ENCODE results near the gene FLT4. TPM values are rescaled to one million over a fixed set of nuclear protein-coding genes. Genes with fewer than 3 reads are reported as not detected.

The FLT4 gene
- polyA plus RNA-seq, 4 donors = 0.22 to 15.8 (median 3.0) TPM

DNA sequence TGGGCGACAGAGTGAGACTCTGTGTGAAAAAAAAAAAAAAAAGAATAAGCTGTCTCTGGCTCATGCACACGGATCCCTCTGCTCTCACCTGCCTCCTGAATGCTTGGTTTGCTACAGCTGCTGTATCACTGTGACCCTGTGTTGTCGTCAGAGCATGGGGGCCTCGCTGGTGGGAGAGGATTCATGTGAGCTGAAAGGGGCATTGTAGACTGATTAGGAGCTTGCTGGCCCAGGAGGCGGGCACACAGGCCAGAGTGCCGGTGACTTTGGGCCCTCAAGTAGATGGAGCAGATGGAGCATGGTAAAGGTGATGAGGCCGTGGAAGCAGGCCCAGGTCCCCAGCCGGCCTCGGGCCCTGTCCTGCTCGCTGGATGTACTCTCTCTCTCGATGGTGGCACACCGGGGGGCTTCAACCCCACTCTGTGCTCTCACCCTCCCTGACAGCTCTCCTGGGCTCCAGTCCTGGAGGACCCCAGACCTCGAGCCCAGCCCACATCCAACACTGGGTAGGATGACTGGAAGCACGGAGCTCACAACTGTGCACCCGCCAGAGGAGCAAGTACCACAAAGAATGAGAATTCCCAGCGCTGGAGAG, 7.1 kb downstream of the FLT4 start:
- Histone ChIP-seq H3K9me3 (ENCODE audit: control insufficient read depth in 2 of 2, insufficient read depth in 1 of 2, low read depth in 1 of 2, low read length in 1 of 2) (no peaks in the 10 kb centered on the region), H3K27me3 (ENCODE audit: control insufficient read depth in 3 of 3, insufficient read depth in 3 of 3, low read length in 3 of 3) (peaks cover 0 to 9% (median 0%) of the 10 kb centered on the region in 3 donors), H3K4me3 (ENCODE audit: low read depth in 1 of 3, low read length in 3 of 3) (no peak overlapping the region), H3K36me3 (ENCODE audit: control insufficient read depth in 3 of 3, insufficient read depth in 2 of 3, low read depth in 1 of 3, low read length in 3 of 3) (no peaks in the 10 kb centered on the region), H3K4me1 (ENCODE audit: control insufficient read depth in 3 of 3, insufficient read depth in 2 of 3, low read depth in 1 of 3, low read length in 2 of 3) (no peaks in the 10 kb centered on the region), H3K27ac (ENCODE audit: low read depth in 1 of 3, low read length in 2 of 3) (no peak overlapping the region)
- FAIRE-seq (no peak), DNase-seq (no peak)
- WGBS, 3 donors = 78 to 81% (median 79%) methylated on average over 16 of the region's 16 CpGs

DNA sequence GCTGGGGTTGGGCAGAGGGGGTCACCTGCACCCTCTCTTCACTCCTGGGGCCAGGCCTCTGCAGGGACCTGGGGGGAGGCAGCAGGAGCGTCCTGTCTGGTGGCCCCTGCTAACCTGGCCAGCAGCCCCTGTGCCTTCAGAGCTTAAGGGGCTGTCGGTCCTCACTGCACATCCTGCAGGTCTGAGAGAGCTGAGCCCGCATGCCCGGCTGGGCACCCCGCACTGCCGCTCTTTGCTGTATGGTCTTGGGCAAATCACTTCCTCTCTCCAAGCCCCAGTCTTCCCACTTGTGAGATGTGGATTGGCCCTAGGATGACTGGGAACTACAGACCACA, 7.9 kb downstream of the FLT4 start:
- H3K27ac ChIP-seq (ENCODE audit: low read depth in 1 of 3, low read length in 2 of 3) = no peak overlapping the region
- H3K27me3 ChIP-seq (ENCODE audit: control insufficient read depth in 3 of 3, insufficient read depth in 3 of 3, low read length in 3 of 3) = peaks cover 0 to 6% (median 0%) of the 10 kb centered on the region in 3 donors
- H3K9me3 ChIP-seq (ENCODE audit: control insufficient read depth in 2 of 2, insufficient read depth in 1 of 2, low read depth in 1 of 2, low read length in 1 of 2) = no peaks in the 10 kb centered on the region
- no peak for FAIRE-seq
- no peak overlapping the region for H3K4me3 ChIP-seq (ENCODE audit: low read depth in 1 of 3, low read length in 3 of 3)
- no peak for DNase-seq
- WGBS, 3 donors = 77 to 91% (median 88%) methylated on average over 6 of the region's 6 CpGs
- H3K36me3 ChIP-seq (ENCODE audit: control insufficient read depth in 3 of 3, insufficient read depth in 2 of 3, low read depth in 1 of 3, low read length in 3 of 3) = no peaks in the 10 kb centered on the region
- no peaks in the 10 kb centered on the region for H3K4me1 ChIP-seq (ENCODE audit: control insufficient read depth in 3 of 3, insufficient read depth in 2 of 3, low read depth in 1 of 3, low read length in 2 of 3)

DNA sequence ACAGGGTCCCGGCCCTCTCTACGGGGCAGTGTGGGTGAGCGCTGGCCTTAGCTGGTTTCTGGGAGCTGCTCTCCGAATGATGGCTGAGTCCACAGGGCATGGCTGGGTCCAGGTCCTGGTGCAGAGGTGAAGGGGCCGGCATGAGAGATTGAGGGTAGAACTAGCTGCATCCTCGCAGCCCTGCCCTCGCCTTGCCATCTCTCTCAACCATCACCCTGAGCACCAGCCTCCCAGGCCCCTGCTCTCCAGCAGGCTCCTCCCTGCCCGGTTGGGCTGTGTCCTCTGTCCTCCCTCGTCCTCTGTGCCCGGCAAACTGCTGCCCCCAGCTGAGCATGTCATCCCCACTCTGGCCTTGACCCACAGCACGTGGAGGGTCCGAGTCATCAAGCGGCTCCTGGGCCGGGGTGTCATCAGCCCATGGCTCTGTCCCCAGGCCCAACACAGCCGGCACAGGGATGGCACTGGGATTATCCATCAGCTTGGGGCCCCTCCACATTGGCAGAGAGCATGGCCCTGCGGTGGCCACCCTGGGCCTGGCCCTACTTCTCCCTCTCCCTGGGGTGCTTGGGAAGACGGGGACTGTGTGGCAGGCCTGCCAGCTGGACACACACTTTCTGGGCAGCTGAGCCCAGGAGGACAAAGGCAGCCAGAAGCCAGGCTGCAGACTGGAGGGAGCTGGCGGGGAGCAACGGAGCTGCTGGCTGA, 8.4 kb downstream of the FLT4 start:
- Histone ChIP-seq H3K27me3 (ENCODE audit: control insufficient read depth in 3 of 3, insufficient read depth in 3 of 3, low read length in 3 of 3) (peaks cover 0 to 6% (median 0%) of the 10 kb centered on the region in 3 donors), H3K4me1 (ENCODE audit: control insufficient read depth in 3 of 3, insufficient read depth in 2 of 3, low read depth in 1 of 3, low read length in 2 of 3) (no peaks in the 10 kb centered on the region), H3K27ac (ENCODE audit: low read depth in 1 of 3, low read length in 2 of 3) (no peak overlapping the region), H3K9me3 (ENCODE audit: control insufficient read depth in 2 of 2, insufficient read depth in 1 of 2, low read depth in 1 of 2, low read length in 1 of 2) (no peaks in the 10 kb centered on the region), H3K36me3 (ENCODE audit: control insufficient read depth in 3 of 3, insufficient read depth in 2 of 3, low read depth in 1 of 3, low read length in 3 of 3) (no peaks in the 10 kb centered on the region), H3K4me3 (ENCODE audit: low read depth in 1 of 3, low read length in 3 of 3) (no peak overlapping the region)
- 74 to 82% (median 77%) methylated on average over 18 to 19 of the region's 19 CpGs for WGBS, 3 donors
- FAIRE-seq (no peak), DNase-seq (no peak)

DNA sequence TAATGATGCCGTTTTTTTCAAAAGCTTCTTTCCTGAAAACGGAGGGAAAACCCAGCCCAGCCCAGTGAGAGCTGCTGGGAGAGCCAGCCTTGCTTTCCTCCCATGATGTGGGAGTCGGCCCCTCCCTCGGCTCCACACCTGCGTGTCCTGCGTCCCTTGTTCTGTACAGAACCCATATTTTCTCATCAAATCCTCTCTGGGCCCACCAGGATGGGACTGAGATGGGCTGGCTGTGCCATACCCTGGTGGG, 8.9 kb downstream of the FLT4 start:
- Histone ChIP-seq H3K27me3 (ENCODE audit: control insufficient read depth in 3 of 3, insufficient read depth in 3 of 3, low read length in 3 of 3) (peaks cover 0 to 3% (median 0%) of the 10 kb centered on the region in 3 donors), H3K36me3 (ENCODE audit: control insufficient read depth in 3 of 3, insufficient read depth in 2 of 3, low read depth in 1 of 3, low read length in 3 of 3) (no peaks in the 10 kb centered on the region), H3K4me3 (ENCODE audit: low read depth in 1 of 3, low read length in 3 of 3) (no peak overlapping the region), H3K9me3 (ENCODE audit: control insufficient read depth in 2 of 2, insufficient read depth in 1 of 2, low read depth in 1 of 2, low read length in 1 of 2) (no peaks in the 10 kb centered on the region), H3K27ac (ENCODE audit: low read depth in 1 of 3, low read length in 2 of 3) (no peak overlapping the region), H3K4me1 (ENCODE audit: control insufficient read depth in 3 of 3, insufficient read depth in 2 of 3, low read depth in 1 of 3, low read length in 2 of 3) (no peaks in the 10 kb centered on the region)
- FAIRE-seq (no peak), DNase-seq (no peak)
- 52 to 67% (median 54%) methylated on average over 6 of the region's 6 CpGs for WGBS, 3 donors

DNA sequence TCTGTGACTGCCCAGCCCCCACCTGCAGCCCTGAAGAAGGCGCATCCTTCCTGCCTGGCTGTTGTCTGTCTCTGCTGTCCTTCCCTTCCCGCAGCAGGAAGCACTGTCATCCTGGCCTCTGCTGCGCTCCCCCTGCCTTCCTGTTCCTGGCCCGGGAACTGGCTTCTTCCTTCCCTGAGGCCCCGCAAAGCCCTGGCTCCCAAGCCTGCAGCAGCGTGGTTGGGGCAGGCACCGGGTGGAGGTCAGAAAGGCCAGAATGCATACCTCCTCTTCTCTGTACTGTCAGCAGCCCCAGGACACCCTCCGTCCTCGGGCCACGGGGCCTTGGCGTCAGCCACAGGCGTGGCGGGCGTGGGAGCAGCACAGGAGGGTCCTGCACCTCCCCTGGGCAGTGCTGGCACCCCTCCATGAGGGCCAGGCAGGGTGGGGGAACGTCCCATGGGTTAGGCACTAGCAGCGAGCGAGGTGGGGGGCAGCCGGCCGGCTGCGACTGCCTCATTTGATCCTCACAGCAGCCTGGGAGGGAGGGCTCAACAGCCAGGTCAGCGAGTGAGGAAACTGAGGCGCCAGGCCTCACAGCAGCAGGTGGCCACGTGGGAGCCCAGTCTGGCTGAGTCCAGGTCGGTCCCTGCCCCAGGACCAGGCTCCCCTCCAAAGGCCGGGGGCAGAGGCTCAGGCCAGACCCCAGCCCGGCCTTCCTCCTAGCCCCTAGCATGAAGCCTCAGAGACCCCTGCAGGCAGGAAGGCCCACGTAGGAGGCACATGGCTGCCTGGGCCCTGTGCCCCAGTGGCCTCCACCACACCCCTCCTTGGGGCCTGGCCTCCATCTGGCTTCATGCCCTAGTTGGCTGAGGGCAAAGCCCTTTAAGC, 9.4 kb downstream of the FLT4 start:
- H3K4me1 ChIP-seq (ENCODE audit: control insufficient read depth in 3 of 3, insufficient read depth in 2 of 3, low read depth in 1 of 3, low read length in 2 of 3) = no peaks in the 10 kb centered on the region
- no peaks in the 10 kb centered on the region for H3K9me3 ChIP-seq (ENCODE audit: control insufficient read depth in 2 of 2, insufficient read depth in 1 of 2, low read depth in 1 of 2, low read length in 1 of 2)
- no peak overlapping the region for H3K27ac ChIP-seq (ENCODE audit: low read depth in 1 of 3, low read length in 2 of 3)
- 65 to 71% (median 69%) methylated on average over 26 to 27 of the region's 27 CpGs for WGBS, 3 donors
- no peak overlapping the region for H3K4me3 ChIP-seq (ENCODE audit: low read depth in 1 of 3, low read length in 3 of 3)
- no peaks in the 10 kb centered on the region for H3K36me3 ChIP-seq (ENCODE audit: control insufficient read depth in 3 of 3, insufficient read depth in 2 of 3, low read depth in 1 of 3, low read length in 3 of 3)
- H3K27me3 ChIP-seq (ENCODE audit: control insufficient read depth in 3 of 3, insufficient read depth in 3 of 3, low read length in 3 of 3) = no peaks in the 10 kb centered on the region
- DNase-seq (no peak), FAIRE-seq (no peak)

DNA sequence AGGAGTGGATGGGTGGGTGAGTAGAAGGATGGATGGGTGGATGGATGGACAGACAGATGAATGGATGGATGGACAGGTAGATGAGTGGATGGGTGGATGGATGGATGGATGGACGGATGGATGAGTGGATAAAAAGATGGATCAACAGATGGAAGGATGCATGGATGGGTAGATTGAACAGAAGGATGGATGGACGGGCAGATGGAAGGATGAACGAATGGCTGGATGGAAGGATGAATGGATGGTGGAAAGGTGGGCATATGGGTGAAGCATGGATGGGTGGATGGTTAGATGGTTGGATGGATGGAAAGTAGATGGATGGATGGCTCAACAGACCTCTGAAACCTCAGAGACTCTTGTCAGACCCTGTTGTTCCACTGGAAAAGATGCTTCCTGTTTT, 10.1 kb downstream of the FLT4 start:
- Histone ChIP-seq H3K27ac (ENCODE audit: low read depth in 1 of 3, low read length in 2 of 3) (no peak overlapping the region), H3K4me1 (ENCODE audit: control insufficient read depth in 3 of 3, insufficient read depth in 2 of 3, low read depth in 1 of 3, low read length in 2 of 3) (no peaks in the 10 kb centered on the region), H3K9me3 (ENCODE audit: control insufficient read depth in 2 of 2, insufficient read depth in 1 of 2, low read depth in 1 of 2, low read length in 1 of 2) (no peaks in the 10 kb centered on the region), H3K36me3 (ENCODE audit: control insufficient read depth in 3 of 3, insufficient read depth in 2 of 3, low read depth in 1 of 3, low read length in 3 of 3) (no peaks in the 10 kb centered on the region), H3K27me3 (ENCODE audit: control insufficient read depth in 3 of 3, insufficient read depth in 3 of 3, low read length in 3 of 3) (no peaks in the 10 kb centered on the region), H3K4me3 (ENCODE audit: low read depth in 1 of 3, low read length in 3 of 3) (no peak overlapping the region)
- WGBS, 3 donors = 58 to 62% (median 60%) methylated on average over 3 of the region's 3 CpGs
- FAIRE-seq (no peak), DNase-seq (no peak)

DNA sequence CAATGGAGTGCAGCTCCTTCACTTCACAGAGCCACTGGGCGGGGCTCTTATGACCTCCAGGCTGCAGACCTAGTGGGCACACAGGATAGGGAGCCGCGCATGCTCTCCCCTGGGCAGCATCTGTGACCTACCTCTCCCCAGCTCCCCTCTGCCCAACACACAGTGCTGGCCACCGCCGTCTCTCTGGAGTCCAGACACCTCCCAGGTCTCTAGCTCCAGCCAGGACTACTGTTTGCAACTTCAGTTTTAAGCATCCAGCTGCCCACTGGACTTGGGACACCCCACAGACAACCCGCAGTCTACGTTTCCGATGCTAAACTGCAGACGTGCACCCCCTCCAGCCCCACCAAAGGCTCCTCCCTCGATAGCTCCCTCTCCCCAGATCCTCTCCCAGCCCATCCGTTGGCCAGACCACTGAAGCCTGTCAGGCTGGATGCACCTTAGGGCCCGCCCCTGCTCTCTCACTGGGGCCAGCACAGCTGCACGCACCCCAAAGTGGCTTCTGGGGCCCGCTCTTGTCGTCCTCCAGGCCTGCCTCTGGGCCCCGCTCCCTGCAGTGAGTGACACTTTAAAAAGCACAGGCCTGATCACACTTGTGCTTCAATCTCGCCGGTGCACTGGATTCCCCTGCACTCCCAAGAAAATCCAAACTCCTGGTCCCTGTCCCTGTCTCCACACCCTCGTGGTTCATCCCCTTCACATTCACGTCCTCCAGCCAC, 11.3 kb downstream of the FLT4 start:
- Histone ChIP-seq H3K4me3 (ENCODE audit: low read depth in 1 of 3, low read length in 3 of 3) (no peak overlapping the region), H3K27me3 (ENCODE audit: control insufficient read depth in 3 of 3, insufficient read depth in 3 of 3, low read length in 3 of 3) (no peaks in the 10 kb centered on the region), H3K36me3 (ENCODE audit: control insufficient read depth in 3 of 3, insufficient read depth in 2 of 3, low read depth in 1 of 3, low read length in 3 of 3) (no peaks in the 10 kb centered on the region), H3K9me3 (ENCODE audit: control insufficient read depth in 2 of 2, insufficient read depth in 1 of 2, low read depth in 1 of 2, low read length in 1 of 2) (no peaks in the 10 kb centered on the region), H3K27ac (ENCODE audit: low read depth in 1 of 3, low read length in 2 of 3) (no peak overlapping the region), H3K4me1 (ENCODE audit: control insufficient read depth in 3 of 3, insufficient read depth in 2 of 3, low read depth in 1 of 3, low read length in 2 of 3) (no peaks in the 10 kb centered on the region)
- FAIRE-seq (no peak), DNase-seq (no peak)
- WGBS, 3 donors = 63 to 69% (median 67%) methylated on average over 20 of the region's 20 CpGs

DNA sequence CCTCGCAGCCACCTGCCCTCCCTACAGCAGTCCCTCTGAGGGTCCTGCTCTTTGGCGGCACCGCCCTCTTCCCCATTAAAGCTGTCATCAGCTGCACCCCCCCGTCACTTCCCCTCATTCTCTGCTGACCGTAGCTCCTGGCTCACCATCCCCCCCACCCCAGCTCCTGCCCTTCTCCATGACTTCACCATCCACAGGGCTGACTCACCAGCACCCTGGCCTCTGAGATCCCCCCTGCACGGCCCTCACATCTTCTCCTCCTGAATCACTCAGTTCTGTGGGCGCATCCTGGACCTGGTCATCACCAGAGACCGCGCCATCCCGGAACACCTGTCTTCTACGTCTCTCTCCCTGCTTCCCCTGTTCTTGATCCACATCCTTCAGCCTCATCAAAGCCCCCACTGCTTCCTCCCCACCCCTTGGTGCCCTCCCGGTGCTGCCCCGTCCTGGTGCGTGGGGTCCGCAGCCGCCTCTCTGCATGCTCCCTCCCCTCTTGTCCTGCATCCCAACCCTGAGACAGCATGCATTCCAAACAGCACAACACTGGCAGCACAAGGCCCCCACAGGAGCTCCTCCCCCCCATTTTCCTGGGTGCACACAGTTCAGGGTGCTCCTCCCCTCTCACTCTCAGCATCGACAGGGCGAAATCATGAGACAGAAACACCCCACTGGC, 12.9 kb downstream of the FLT4 start:
- no peaks in the 10 kb centered on the region for H3K4me1 ChIP-seq (ENCODE audit: control insufficient read depth in 3 of 3, insufficient read depth in 2 of 3, low read depth in 1 of 3, low read length in 2 of 3)
- H3K9me3 ChIP-seq (ENCODE audit: control insufficient read depth in 2 of 2, insufficient read depth in 1 of 2, low read depth in 1 of 2, low read length in 1 of 2) = no peaks in the 10 kb centered on the region
- no peak overlapping the region for H3K4me3 ChIP-seq (ENCODE audit: low read depth in 1 of 3, low read length in 3 of 3)
- no peaks in the 10 kb centered on the region for H3K27me3 ChIP-seq (ENCODE audit: control insufficient read depth in 3 of 3, insufficient read depth in 3 of 3, low read length in 3 of 3)
- no peaks in the 10 kb centered on the region for H3K36me3 ChIP-seq (ENCODE audit: control insufficient read depth in 3 of 3, insufficient read depth in 2 of 3, low read depth in 1 of 3, low read length in 3 of 3)
- DNase-seq (no peak), FAIRE-seq (no peak)
- WGBS, 3 donors = 71 to 75% (median 74%) methylated on average over 18 of the region's 18 CpGs
- no peak overlapping the region for H3K27ac ChIP-seq (ENCODE audit: low read depth in 1 of 3, low read length in 2 of 3)

Data from small intestine (tissue), 7 donors.